Tibial nerve (tissue), 4 donors: ENCODE results near the gene BPTF.
"Not testable (repeated sequence)": the region's sequence is repeated elsewhere in the genome, so short reads cannot be mapped to it uniquely, and the experiment has no call there.

Experiments used
- CTCF ChIP-seq, 5 experiments: fragments of 200-600 bp in 3 of 5; fragments of 450-650 bp in 2 of 5; sonication (generic) in 3 of 5; IDR thresholded peaks; one replicate each; pipeline ENCODE4 v1.5.1; 2016 to 2019; ENCODE audit warnings: antibody characterized with exemption in 5 of 5, mild to moderate bottlenecking in 3 of 5, moderate library complexity in 2 of 5
- EP300 ChIP-seq, 2 donors: sonication (generic); formaldehyde crosslinking; IDR thresholded peaks; one replicate each; pipeline ENCODE4 v1.6.1; 2017; ENCODE audit warnings: antibody characterized with exemption in 2 of 2, mild to moderate bottlenecking in 1 of 2
- POLR2A ChIP-seq, 2 donors: fragments of 450-650 bp; IDR thresholded peaks; one replicate each; pipeline ENCODE4 v1.6.1; 2017; ENCODE audit warnings: antibody characterized with exemption in 2 of 2, mild to moderate bottlenecking in 2 of 2, moderate library complexity in 2 of 2

GRCh38 chr17:68020791-68021190 lies 195.5 kb downstream of the BPTF start:
- TF ChIP-seq CTCF, POLR2A, EP300 (IDR thresholded peaks at IDR 0.05): not testable (repeated sequence)
